ENCODE results near the gene GHRHR. TPM values are rescaled to one million over a fixed set of nuclear protein-coding genes. Genes with fewer than 3 reads are reported as not detected.

The GHRHR gene
- total and polyA plus RNA-seq, 10 of the 15 experiments (the other 5 are each of a cell fraction or from before 2014, with no cell fraction given), result not detected

- in situ Hi-C loops (cut with MboI) (no loop called here), intact Hi-C loops (cut with micrococcal nuclease; ENCODE audit: unreplicated experiment) (no loop called here)
- no peak overlapping the region for H3K4me3 ChIP-seq
- FAIRE-seq, result no peak
- no peak overlapping the region for H3K9ac ChIP-seq (ENCODE audit: control insufficient read depth, insufficient read depth, low read length)
- H3K27me3 ChIP-seq (replicated peaks in 1 of 2; ENCODE audit: control insufficient read depth in 2 of 2, insufficient read depth in 2 of 2, low read length in 1 of 2), result peaks cover 0 to 6% of the 10 kb centered on the region in 2 experiments; a peak in 3 of 4 replicates
- BruUV-seq (replicated peaks), result no TSS peak
- no peaks in the 10 kb centered on the region for H3K79me2 ChIP-seq (ENCODE audit: control insufficient read depth, insufficient read depth, low read length)
- no peak for DNase-seq (ENCODE audit: low read depth, low spot score)
- H3K4me2 ChIP-seq (ENCODE audit: control insufficient read depth, insufficient read depth), result no peak overlapping the region
- no peak for ATAC-seq
- POLR2A ChIA-PET, result interaction anchor here (0.6 kb wide), 1 partner anchor 245 kb away, joined by 3 read pairs; no protein-coding TSS in a partner anchor
- CTCF ChIA-PET, result interaction anchor here (0.8 to 7.2 kb wide), 3 partner anchors 40 to 195 kb away, joined by 3 to 159 read pairs (median 8); no protein-coding TSS in a partner anchor
- no peaks in the 10 kb centered on the region for H3K4me1 ChIP-seq (ENCODE audit: control insufficient read depth, insufficient read depth, low read length)
- RAD21 ChIA-PET (ENCODE audit: unreplicated experiment), result interaction anchor here (1.5 kb wide), 1 partner anchor 187 kb away, joined by 4 read pairs; no protein-coding TSS in a partner anchor
- no peaks in the 10 kb centered on the region for H4K20me1 ChIP-seq (ENCODE audit: control insufficient read depth, insufficient read depth)
- H3K36me3 ChIP-seq (ENCODE audit: control insufficient read depth in 2 of 2, insufficient read depth in 2 of 2, low read length in 1 of 2), result no peaks in the 10 kb centered on the region
- SMC1A ChIA-PET (ENCODE audit: uncharacterized antibody, unreplicated experiment), result interaction anchor here (1.1 kb wide), 1 partner anchor 44 kb away, joined by 4 read pairs; no protein-coding TSS in a partner anchor
- WGBS (ENCODE audit: insufficient coverage, insufficient replicate concordance, low lambda C conversion rate, missing lambda C conversion rate), result 25% methylated on average over 5 of the region's 5 CpGs
- H3K27ac ChIP-seq (ENCODE audit: control insufficient read depth, insufficient read depth), result no peak overlapping the region
- H2AFZ ChIP-seq (ENCODE audit: control insufficient read depth, low read depth, low read length), result no peak overlapping the region
- no peaks in the 10 kb centered on the region for H3K9me3 ChIP-seq (replicated peaks; ENCODE audit: control insufficient read depth, insufficient read depth, low read length)
- TF ChIP-seq KLF5 (IDR thresholded peaks at IDR 0.05; ENCODE audit: partially characterized antibody) (no peak), SMARCA5 (IDR thresholded peaks at IDR 0.05) (no peak), HDGF (IDR thresholded peaks at IDR 0.05) (no peak), ZBTB4 (CRISPR knock-in tag; IDR thresholded peaks at IDR 0.05) (no peak), CEBPZ (IDR thresholded peaks at IDR 0.05; ENCODE audit: low read depth, low read length) (no peak), SP1 (IDR thresholded peaks at IDR 0.05; ENCODE audit: low read depth, low read length) (no peak), RELB (IDR thresholded peaks at IDR 0.05; ENCODE audit: low read depth) (no peak), ZBTB40 (IDR thresholded peaks at IDR 0.05; ENCODE audit: borderline replicate concordance) (no peak), ETV6 (conservative IDR thresholded peaks at IDR 0.05 in 1 of 2, IDR thresholded peaks at IDR 0.05 in 1 of 2; ENCODE audit: borderline replicate concordance in 1 of 2, low read depth in 1 of 2) (no peak), IRF4 (IDR thresholded peaks at IDR 0.05; ENCODE audit: low read depth, low read length) (no peak), SPI1 (IDR thresholded peaks at IDR 0.05; ENCODE audit: borderline replicate concordance, insufficient read depth, low read depth, low read length) (no peak)
Measured at GRCh38 chr7:30934225-30934624, 29.5 kb upstream of the GHRHR start.

Data from GM12878 (cell line).